Neutrophil (primary cell): ENCODE measurements around the gene ECHS1.

Experiments
- H3K27ac ChIP-seq: fragments of 200-600 bp; sonication (generic); 2 replicates; pipeline ENCODE4 v1.5.1; 2016; ENCODE audit warnings: mild to moderate bottlenecking, moderate library complexity
- H3K27me3 ChIP-seq: fragments of 200-600 bp; sonication (generic); 2 replicates; pipeline ENCODE4 v1.6.0; 2016; ENCODE audit warnings: mild to moderate bottlenecking
- H3K36me3 ChIP-seq: fragments of 200-600 bp; sonication (generic); 2 replicates; pipeline ENCODE4 v1.5.1; 2017
- H3K4me1 ChIP-seq, 2 experiments: fragments of 200-600 bp in 1 of 2; sonication (generic) in 1 of 2; 1 replicate in 1 of 2; 2 replicates in 1 of 2; pipeline versions ENCODE4 v1.5.1 to v1.6.1; 2013 to 2016; ENCODE audit warnings: low read depth in 1 of 2, low read length in 1 of 2, mild to moderate bottlenecking in 1 of 2, moderate library complexity in 1 of 2; ENCODE audit not compliant: control insufficient read depth in 1 of 2, insufficient read depth in 1 of 2
- H3K4me3 ChIP-seq, 2 experiments: fragments of 200-600 bp in 1 of 2; sonication (generic) in 1 of 2; 1 replicate in 1 of 2; 2 replicates in 1 of 2; pipeline ENCODE4 v1.5.1; 2013 to 2016; ENCODE audit warnings: low read depth in 1 of 2, low read length in 1 of 2, mild to moderate bottlenecking in 1 of 2, moderate library complexity in 1 of 2
- H3K9me3 ChIP-seq: fragments of 200-600 bp; sonication (generic); 2 replicates; pipeline ENCODE4 v1.5.1; 2016
- CTCF ChIP-seq: fragments of 200-600 bp; sonication (generic); IDR thresholded peaks from 2 replicates; pipeline ENCODE4 v1.5.1; 2016; ENCODE audit warnings: antibody characterized with exemption

The ECHS1 gene

GRCh38 chr10:133349577-133350011 is 23.6 kb downstream of the ECHS1 start:
- no peaks in the 10 kb centered on the region for H3K4me1 ChIP-seq
- peaks cover 74% of the 10 kb centered on the region for H3K27me3 ChIP-seq
- no peak overlapping the region for H3K27ac ChIP-seq
- no peak overlapping the region for H3K4me3 ChIP-seq
- TF ChIP-seq CTCF: no peak
- H3K9me3 ChIP-seq: no peaks in the 10 kb centered on the region
- no peaks in the 10 kb centered on the region for H3K36me3 ChIP-seq

GRCh38 chr10:133349160-133349568 is 24.0 kb downstream of the ECHS1 start:
- no peak for TF ChIP-seq CTCF
- Histone ChIP-seq H3K27me3 (peaks cover 78% of the 10 kb centered on the region), H3K36me3 (no peaks in the 10 kb centered on the region), H3K27ac (no peak overlapping the region), H3K9me3 (no peaks in the 10 kb centered on the region), H3K4me3 (no peak overlapping the region), H3K4me1 (no peaks in the 10 kb centered on the region)

- Histone ChIP-seq H3K4me3 (no peak overlapping the region), H3K27me3 (peaks cover 88% of the 10 kb centered on the region), H3K4me1 (no peaks in the 10 kb centered on the region), H3K36me3 (no peaks in the 10 kb centered on the region), H3K27ac (no peak overlapping the region), H3K9me3 (no peaks in the 10 kb centered on the region)
- TF ChIP-seq CTCF: no peak
Observed at GRCh38 chr10:133347710-133348517, 25.2 kb downstream of the ECHS1 start.

- no peaks in the 10 kb centered on the region for H3K9me3 ChIP-seq
- no peak overlapping the region for H3K27ac ChIP-seq
- no peaks in the 10 kb centered on the region for H3K4me1 ChIP-seq
- no peak for TF ChIP-seq CTCF
- H3K4me3 ChIP-seq: no peak overlapping the region
- peaks cover 94% of the 10 kb centered on the region for H3K27me3 ChIP-seq
- no peaks in the 10 kb centered on the region for H3K36me3 ChIP-seq
Observed at GRCh38 chr10:133346413-133346812, 26.7 kb downstream of the ECHS1 start.

- Histone ChIP-seq H3K36me3 (no peaks in the 10 kb centered on the region), H3K27me3 (peaks cover 93% of the 10 kb centered on the region), H3K4me3 (no peak overlapping the region), H3K27ac (no peak overlapping the region), H3K4me1 (no peaks in the 10 kb centered on the region), H3K9me3 (no peaks in the 10 kb centered on the region)
- no peak for TF ChIP-seq CTCF
Observed at GRCh38 chr10:133344236-133344635, 28.9 kb downstream of the ECHS1 start.
